Stimulated activated CD8-positive, alpha-beta memory T cell treated with anti-CD3 and anti-CD28 coated beads, Interleukin-4, amount 100 ng/mL, for 48 hours (primary cell): ENCODE data around the gene CACTIN.
"Not testable (repeated sequence)": the region's sequence is repeated elsewhere in the genome, so short reads cannot be mapped to it uniquely, and the experiment has no call there.

Experiments used
- DNase-seq: peaks from one replicate; pipeline ENCODE4 v3.0.0-alpha.2; 2020

The CACTIN gene

GRCh38 chr19:3626473-3627350 is at the start of gene CACTIN:
Gene CACTIN (minus strand): TSS chr19:3626790. CDS start chr19:3626762, 28 bp downstream.
- DNase-seq: peak; percentile 99

DNA sequence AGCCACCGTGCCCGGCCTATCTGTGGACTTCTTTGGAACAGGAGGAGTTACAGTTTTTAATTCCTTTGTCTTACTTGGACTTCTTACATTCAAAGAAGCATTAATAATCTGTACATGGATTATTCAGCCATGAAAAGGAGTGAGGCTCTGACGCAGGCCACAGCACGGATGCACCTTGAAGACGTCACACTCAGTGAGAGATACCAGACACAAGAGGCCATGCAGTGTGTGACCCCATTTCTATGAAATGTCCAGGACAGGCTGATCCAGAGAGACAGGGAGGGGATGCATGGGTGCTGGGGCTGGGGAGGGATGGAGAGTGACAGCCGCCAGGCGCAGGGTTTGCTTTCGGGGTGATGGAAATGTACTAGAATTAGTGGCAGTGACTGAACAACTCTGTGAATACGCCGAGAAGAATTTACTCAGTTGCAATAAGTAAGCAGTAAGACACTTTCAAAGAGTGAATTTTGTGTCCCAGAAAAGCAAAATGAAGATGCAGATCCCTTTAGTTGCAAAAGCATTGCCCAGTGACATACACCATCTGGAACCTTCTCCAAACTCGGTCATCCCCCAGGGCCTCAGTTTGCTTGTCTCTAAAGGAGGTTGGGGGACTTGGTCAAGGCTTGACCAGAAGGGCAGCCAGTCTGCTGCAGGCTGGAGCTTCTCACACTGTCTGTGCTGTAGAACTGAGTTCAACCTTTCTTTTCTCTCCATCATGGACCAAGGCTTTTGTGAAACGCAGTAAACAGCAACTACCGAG is 48.4 kb upstream of the CACTIN start:
- DNase-seq: no peak

GRCh38 chr19:3673506-3674439 is 47.2 kb upstream of the CACTIN start:
- DNase-seq: no peak

DNA sequence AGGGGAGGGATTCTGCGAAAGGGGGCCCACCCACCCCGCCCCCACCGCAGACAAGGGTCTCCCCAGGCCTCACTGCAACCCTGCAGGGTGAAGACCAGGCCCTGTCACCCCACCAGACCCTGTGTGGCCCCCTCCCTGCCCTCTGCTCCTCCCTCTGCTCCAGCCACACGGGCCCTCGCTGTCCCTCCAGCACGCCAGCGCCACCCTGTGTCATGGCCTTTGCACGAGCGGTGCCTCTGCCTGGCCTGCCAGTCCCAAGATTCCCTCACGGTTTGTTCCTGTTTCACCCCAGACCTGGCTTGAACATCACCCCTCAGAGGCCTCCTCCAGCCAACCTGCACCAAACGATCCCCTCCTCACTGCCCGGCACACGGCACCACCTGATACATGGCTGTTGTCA is 46.4 kb upstream of the CACTIN start:
- DNase-seq: no peak

DNA sequence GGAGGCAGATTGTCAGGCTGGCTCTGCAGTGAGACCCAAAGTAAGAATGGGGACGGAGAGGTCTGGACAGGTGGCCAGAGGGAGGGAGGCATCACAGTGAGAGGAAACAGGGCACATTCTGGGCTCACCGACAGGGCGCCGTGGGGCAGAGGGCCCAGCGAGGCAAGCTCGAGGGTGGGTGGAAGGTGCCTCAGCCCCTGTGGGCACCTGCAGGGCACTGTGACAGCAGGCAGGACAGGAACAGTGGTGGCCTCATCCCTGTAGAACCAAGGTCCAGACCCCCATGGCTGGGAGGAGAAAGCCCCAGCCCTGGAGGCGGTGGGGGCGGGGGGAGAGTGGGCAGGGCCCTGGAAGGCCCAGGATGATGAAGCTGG is 46.0 kb upstream of the CACTIN start:
- no peak for DNase-seq

DNA sequence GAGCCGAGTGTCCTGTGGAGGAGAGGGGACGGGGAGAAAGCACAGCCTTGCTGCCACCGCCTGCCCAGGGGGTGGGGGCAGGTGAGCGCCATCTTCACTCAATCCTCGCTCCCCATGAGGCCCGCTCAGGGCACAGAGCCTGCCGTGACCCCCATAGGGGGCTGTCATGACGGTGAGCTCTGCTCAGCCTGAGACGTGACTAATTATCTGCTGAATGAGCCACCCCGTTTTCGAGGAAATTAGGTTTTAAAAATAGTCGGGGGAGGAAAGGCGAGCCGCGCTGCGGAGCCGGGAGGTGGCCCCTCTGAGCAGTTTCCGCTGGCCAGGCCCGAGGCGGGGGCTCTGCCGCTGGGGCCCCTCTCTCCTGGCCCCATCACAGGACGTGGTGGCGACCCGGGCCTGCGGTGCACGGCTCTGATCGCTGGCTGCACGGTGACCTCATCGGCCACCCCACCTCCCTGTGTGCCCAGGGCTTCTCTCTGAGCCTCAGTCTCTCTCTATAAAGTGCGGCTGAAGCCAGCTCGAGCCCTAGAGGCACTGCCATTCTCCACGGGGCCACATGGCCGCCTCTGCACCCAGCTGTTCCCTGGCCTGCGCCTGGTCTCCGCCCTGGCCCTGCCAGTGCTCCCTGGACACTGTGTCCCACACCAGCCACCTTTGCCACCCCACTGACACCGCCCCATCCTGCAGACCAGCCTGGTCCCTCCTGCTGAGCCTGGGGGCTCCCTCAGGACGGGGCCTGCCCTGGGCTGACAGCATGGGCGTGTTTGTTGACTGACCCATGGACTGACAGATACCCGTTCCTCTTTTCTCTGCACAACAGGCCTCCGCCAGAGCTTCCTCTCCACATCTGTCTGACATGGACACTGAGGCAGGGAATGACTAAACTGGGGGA is 45.3 kb upstream of the CACTIN start:
- peak; percentile 66 for DNase-seq

DNA sequence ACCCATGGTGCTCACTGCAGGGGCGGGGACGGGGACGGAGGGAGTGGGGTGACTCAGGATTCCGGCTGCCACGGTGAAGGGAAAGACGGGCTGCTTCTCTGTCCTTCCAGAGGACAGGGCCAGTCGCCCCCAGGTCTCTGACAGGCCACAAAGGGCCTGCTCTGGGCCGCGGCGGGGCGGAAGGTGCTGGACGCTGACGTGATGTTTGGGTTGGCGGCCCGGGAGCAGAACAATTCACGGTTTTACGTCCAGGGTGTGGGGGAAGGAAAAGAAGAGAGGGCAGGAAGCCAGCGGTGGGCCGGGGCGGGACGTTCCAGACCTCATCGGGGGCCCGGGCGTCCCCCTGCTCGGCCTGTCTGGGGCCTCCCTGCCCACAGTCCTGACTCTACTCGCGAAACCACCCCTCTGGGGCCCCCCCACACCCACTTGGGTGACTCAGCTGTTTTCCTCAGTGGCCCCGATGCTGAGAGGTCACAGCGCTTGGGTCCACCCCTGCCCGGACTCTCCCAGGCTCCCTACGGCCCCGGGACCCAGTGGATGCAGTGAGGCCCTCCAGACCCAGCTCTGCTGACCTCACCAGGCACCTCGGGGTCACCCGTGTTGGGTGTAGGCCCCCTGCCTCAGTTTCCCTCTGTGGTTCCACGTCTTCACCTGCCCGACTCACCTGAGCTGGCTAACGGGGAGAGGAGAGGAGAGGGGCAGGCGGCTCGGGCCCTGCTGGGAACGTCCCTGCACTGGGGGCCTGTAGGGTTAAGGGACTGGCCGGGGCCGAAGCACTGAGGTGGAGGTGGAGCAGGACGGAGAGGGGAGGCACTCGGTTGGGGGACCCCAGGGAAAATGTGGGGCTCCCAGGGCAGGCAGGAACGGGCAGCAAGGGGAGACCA is 44.4 kb upstream of the CACTIN start:
- DNase-seq: peak; percentile 82

DNA sequence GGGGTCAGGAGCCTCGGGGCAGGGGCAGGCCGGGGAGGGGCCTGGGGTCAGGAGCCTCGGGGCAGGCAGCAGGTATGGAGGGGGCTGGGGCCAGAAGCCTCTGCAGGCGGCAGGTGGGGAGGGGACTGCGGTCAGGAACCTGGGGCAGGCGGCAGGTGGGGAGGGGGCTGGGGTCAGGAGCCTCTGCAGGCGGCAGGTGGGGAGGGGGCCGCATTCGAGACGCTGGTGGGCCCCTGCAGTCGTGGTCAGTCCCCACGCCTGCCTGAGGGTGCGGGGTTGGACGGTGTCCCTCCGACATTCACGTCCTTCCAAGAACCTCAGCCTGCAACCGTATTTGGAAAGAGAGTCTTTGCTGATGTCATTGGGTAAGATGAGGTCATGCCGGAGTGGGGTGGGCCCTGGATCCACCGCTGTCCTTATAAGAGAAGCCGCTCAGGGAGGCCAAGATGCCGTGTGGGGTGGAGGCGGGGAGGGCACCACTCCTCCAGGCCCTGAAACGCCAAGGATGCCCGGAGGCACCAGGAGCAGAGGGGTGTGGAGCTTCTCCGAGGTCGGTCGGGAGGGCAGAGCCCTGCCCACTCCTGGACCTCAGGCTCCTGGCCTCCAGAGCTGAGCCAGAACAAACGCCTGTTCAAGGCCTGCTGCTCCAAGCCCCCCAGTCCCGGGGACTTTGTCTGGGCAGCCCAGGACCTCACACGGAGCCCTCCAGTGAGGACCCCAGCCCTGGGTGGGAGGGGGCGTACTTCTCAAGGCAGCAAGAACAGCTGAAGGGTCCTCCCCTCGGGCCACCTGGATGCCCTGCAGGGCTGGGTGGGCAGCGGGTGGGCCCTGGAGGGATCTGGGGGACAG is 43.6 kb upstream of the CACTIN start:
- DNase-seq: no peak

GRCh38 chr19:3669082-3669946 is 42.7 kb upstream of the CACTIN start:
- no peak for DNase-seq

DNA sequence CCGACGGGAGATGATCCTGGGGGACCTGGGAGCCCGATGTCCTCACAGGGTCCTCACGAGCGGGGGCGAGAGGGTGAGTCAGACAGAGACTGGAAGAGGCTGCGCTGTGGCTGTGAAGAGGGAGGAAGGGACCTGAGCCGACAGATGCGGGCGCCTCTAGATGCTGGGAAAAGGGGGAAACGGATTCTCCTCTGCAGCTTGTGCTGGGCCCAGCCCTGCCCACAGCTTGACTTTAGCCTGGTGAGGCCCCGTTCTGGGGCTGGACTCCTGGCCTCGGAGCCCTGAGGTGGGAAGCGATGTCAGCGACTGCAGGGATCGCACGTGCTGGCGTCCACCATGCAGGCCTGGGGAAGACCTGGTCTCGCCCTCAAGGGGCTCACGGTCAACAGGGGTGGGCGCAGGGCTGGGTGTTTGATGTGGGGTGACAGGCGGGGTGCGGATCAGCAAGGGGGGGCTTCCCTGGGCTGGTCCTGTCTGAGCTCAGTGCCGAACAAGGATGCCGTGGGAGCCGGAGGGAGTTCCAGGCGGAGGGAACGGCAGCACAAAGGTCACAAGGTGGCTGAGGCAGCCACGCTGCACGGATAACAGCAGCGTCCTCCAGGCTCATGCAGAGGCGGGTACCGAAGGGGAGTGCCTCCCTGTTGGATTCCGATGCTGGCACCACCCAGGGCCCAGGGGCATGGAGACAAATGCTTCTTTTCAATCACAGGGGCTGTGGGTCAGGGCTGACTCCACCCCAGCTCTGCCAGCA is 41.9 kb upstream of the CACTIN start:
- no peak for DNase-seq

- DNase-seq: no peak
Observed at GRCh38 chr19:3667766-3668165, 41.2 kb upstream of the CACTIN start.

DNA sequence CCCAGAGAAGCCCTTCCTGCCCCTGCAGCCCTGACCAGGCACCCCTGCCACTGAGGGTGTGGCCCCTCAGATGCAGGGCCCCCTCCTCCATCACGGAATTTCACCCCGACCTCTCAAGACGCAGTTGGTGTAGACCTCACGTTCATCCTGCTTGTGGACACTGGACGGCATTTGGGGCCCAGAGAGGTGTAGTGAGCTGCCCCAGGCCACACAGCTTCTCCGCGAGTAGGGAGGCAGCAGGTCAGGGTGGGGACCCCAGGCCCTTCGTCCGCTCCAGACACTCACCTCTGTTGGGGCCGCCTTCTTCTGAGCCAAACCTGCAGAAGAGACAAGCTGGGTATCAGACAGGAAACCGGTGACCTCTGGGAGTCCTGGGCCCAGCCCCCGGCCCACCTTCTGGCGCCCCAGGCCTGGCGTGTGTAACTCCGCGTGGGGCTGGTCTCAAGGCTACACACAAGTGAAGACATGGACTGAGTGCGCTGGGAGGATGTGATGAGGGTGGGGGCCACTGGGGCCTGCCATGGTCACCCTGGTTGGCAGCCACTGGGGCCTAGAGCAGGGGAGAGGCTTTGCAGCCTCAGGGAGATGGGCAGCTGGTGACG is 40.5 kb upstream of the CACTIN start:
- no peak for DNase-seq

DNA sequence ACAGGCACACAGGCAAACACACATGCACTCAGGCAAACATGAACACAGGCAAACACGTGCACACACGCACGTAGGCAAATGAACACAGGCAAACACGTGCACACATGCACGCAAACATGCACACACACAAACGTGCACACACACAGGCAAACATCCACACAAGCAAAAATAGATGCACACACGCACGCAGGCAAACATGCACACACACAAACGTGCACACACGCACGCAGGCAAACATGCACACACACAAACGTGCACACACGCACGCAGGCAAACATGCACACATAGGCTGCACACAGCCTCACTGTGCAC is 39.9 kb upstream of the CACTIN start:
- DNase-seq: not testable (repeated sequence)

- peak; percentile 90 for DNase-seq
Observed at GRCh38 chr19:3665681-3666544, 39.3 kb upstream of the CACTIN start.

- no peak for DNase-seq
Observed at GRCh38 chr19:3664879-3665642, 38.5 kb upstream of the CACTIN start.

DNA sequence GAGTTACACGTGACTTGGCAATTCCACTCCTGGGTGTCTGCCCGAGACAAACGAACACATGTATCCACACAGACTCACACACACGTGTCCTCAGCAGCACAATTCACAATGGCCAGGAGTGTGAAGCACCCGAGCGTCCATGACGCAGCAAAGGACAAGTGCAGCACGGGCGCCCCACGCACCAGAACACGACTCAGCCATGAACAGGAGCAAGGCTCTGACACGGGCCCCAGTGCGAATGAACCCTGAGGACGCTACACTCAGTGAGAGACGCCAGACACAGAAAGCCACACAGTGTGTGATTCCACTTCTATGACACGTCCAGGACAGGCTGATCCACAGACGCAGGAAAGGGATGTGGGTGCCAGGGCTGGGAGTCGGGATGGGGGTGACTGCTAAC is 37.2 kb upstream of the CACTIN start:
- DNase-seq: no peak
